Hepatocyte (in vitro differentiated cells): ENCODE measurements around the gene SPAG6.

Experiments
- CTCF ChIP-seq: fragments of 200-600 bp; sonication (generic); IDR thresholded peaks from 2 replicates; pipeline ENCODE4 v1.5.1; 2016; ENCODE audit warnings: antibody characterized with exemption, mild to moderate bottlenecking; ENCODE audit not compliant: poor library complexity
- EZH2 ChIP-seq: fragments of 200-600 bp; sonication (generic); IDR thresholded peaks from 2 replicates; pipeline ENCODE4 v1.6.1; 2016; ENCODE audit warnings: antibody characterized with exemption, mild to moderate bottlenecking, borderline replicate concordance
- EZH2phosphoT487 ChIP-seq: fragments of 200-600 bp; sonication (generic); IDR thresholded peaks from one replicate; pipeline ENCODE4 v1.6.1; 2018; ENCODE audit warnings: antibody characterized with exemption, mild to moderate bottlenecking, low read depth, moderate library complexity; ENCODE audit not compliant: unreplicated experiment, severe bottlenecking

- TF ChIP-seq EZH2: no peak
- no peak for TF ChIP-seq CTCF
- no peak for TF ChIP-seq EZH2phosphoT487
Measured at GRCh38 chr10:22309180-22310000, 35.9 kb upstream of the SPAG6 start.
